HepG2 (cell line): ENCODE data around the gene PEF1. TPM values are rescaled to one million over a fixed set of nuclear protein-coding genes. Genes with fewer than 3 reads are reported as not detected.
A peak's percentile ranks its signal among the peaks of the same experiment; 100 is the strongest.

Experiments used
- ATAC-seq: fragments of 200-7000 bp; cut with Tn5 transposase; 3 replicates; pipeline ENCODE4 v1.9.1; 2020; ENCODE audit warnings: mild to moderate bottlenecking, moderate library complexity
- BruUV-seq: library from RNA; stranded (reverse); fragments of 400-500 nt; replicated peaks from 2 replicates; lab custom pipeline; 2021; lab: Mats Ljungman, UMichigan
- CTCF ChIA-PET: fragments of 300-600 bp; formaldehyde crosslinking; extraction: SDS; loops from one replicate; lab custom pipeline; 2021; ENCODE audit warnings: low total read pairs, inconsistent platforms, low intra/inter-chr PET ratio; lab: Yijun Ruan, JAX
- POLR2A ChIA-PET: fragments of 350-600 bp; sonication (Branson Sonifier 250); formaldehyde crosslinking; loops from one replicate; lab custom pipeline; 2020; ENCODE audit warnings: antibody characterized with exemption, inconsistent platforms; lab: Yijun Ruan, JAX
- DNase-seq: peaks from one replicate; pipeline ENCODE4 v3.0.0-alpha.2; 2015; ENCODE audit warnings: low spot score
- FAIRE-seq: peaks from 3 replicates; lab custom pipeline; 2011; peaks lifted over from hg19 to GRCh38; lab: Jason Lieb, UNC
- H2AFZ ChIP-seq: one replicate; pipeline ENCODE4 v1.6.1; 2011; ENCODE audit warnings: low read length, inconsistent platforms
- H3K27ac ChIP-seq: fragments of 300-600 bp; 3 replicates; pipeline ENCODE4 v1.8.0; 2011; ENCODE audit warnings: mixed run types, mild to moderate bottlenecking, mixed read lengths, low read length, inconsistent platforms; ENCODE audit not compliant: insufficient read depth; ENCODE audit errors: extremely low read length
- H3K27me3 ChIP-seq, 2 experiments: fragments of 200-600 bp in 1 of 2; 2 replicates in 1 of 2; 3 replicates in 1 of 2; pipeline versions ENCODE4 v1.6.0 to v1.8.0; 2011; ENCODE audit warnings: low read length in 2 of 2, mild to moderate bottlenecking in 2 of 2, moderate library complexity in 2 of 2, inconsistent platforms in 1 of 2; ENCODE audit not compliant: insufficient read depth in 2 of 2, control insufficient read depth in 1 of 2
- H3K36me3 ChIP-seq, 2 experiments: fragments of 200-600 bp in 1 of 2; replicated peaks in 1 of 2; 2 replicates in 1 of 2; 3 replicates in 1 of 2; pipeline versions ENCODE4 v1.5.1 to v1.8.0; 2011; ENCODE audit warnings: low read length in 2 of 2, inconsistent platforms in 1 of 2; ENCODE audit not compliant: insufficient read depth in 2 of 2, control insufficient read depth in 1 of 2
- H3K4me1 ChIP-seq: 2 replicates; pipeline ENCODE4 v1.5.1; 2012; ENCODE audit warnings: low read length, inconsistent platforms; ENCODE audit not compliant: insufficient read depth
- H3K4me2 ChIP-seq: 2 replicates; pipeline ENCODE4 v1.6.0; 2011; ENCODE audit warnings: low read depth, low read length, inconsistent platforms
- H3K4me3 ChIP-seq, 3 experiments: fragments of 200-600 bp in 1 of 3; sonication (generic), shearing (Covaris generic) in 1 of 3; replicated peaks in 1 of 3; 2 replicates each; pipeline ENCODE4 v1.5.1; 2011 to 2016; ENCODE audit warnings: low read length in 3 of 3, inconsistent platforms in 2 of 3, low read depth in 2 of 3, mild to moderate bottlenecking in 2 of 3, control low read depth in 1 of 3, mixed read lengths in 1 of 3; ENCODE audit not compliant: insufficient read depth in 1 of 3
- H3K79me2 ChIP-seq: one replicate; pipeline ENCODE4 v1.6.1; 2011; ENCODE audit warnings: low read length, inconsistent platforms; ENCODE audit not compliant: insufficient read depth
- H3K9ac ChIP-seq: 2 replicates; pipeline ENCODE4 v1.6.0; 2011; ENCODE audit warnings: mild to moderate bottlenecking, low read depth, low read length, inconsistent platforms; ENCODE audit not compliant: insufficient read depth
- H3K9me3 ChIP-seq: 2 replicates; pipeline ENCODE4 v1.5.1; 2012; ENCODE audit warnings: mild to moderate bottlenecking, low read length
- H4K20me1 ChIP-seq: 2 replicates; pipeline ENCODE4 v1.6.0; 2011; ENCODE audit warnings: inconsistent platforms, mild to moderate bottlenecking, low read length, moderate library complexity; ENCODE audit not compliant: insufficient read depth
- JUNB ChIP-seq: sonication (generic); formaldehyde crosslinking; IDR thresholded peaks from 2 replicates; pipeline ENCODE4 v1.8.0; 2022; ENCODE audit warnings: missing genetic modification reagents, mild to moderate bottlenecking, borderline replicate concordance
- SOX13 ChIP-seq, 3 experiments: fragments of 450-650 bp in 1 of 3; sonication (generic) in 1 of 3; formaldehyde crosslinking in 1 of 3; IDR thresholded peaks in 2 of 3; conservative IDR thresholded peaks in 1 of 3; 2 replicates each; pipeline versions ENCODE4 v1.5.0 to v1.6.1; 2016 to 2020; ENCODE audit warnings: antibody characterized with exemption in 1 of 3, mild to moderate bottlenecking in 1 of 3, missing compliant biosample characterization in 1 of 3, missing genetic modification reagents in 1 of 3, moderate library complexity in 1 of 3
- ZNF274 ChIP-seq: sonication (generic); formaldehyde crosslinking; IDR thresholded peaks from 2 replicates; pipeline ENCODE4 v1.5.1; 2020; ENCODE audit warnings: mild to moderate bottlenecking, missing genetic modification reagents
- ZNF672 ChIP-seq: sonication (generic); formaldehyde crosslinking; IDR thresholded peaks from 2 replicates; pipeline ENCODE4 v1.8.1; 2022; ENCODE audit warnings: missing genetic modification reagents
- ZNF710 ChIP-seq: sonication (generic); formaldehyde crosslinking; IDR thresholded peaks from 2 replicates; pipeline ENCODE4 v1.5.0; 2020; ENCODE audit warnings: mild to moderate bottlenecking, missing genetic modification reagents, borderline replicate concordance
- ZNF747 ChIP-seq: sonication (generic); formaldehyde crosslinking; IDR thresholded peaks from 2 replicates; pipeline ENCODE4 v1.8.1; 2023; ENCODE audit warnings: missing genetic modification reagents, mild to moderate bottlenecking, borderline replicate concordance
- WGBS: methylation state at CpG from one replicate; pipeline ENCODE4 v1.1.6; 2017; ENCODE audit warnings: low lambda C conversion rate; 5-methylcytosine and 5-hydroxymethylcytosine counted together
- in situ Hi-C: cut with HindIII; loops from 2 replicates; pipeline ENCODE4 v1.10.0; 2017; ENCODE audit warnings: low pct_unique_long_range_greater_than_20kb; ENCODE audit not compliant: extremely low pct_ligation_motif_present
- intact Hi-C: fragments of 100-400 bp; cut with micrococcal nuclease; formaldehyde crosslinking; loops from one replicate; pipeline ENCODE4 v1.10.0; 2022; ENCODE audit not compliant: unreplicated experiment
- polyA plus RNA-seq, 8 experiments: library from polyadenylated mRNA; depleted of rRNA in 3 of 8; stranded (reverse) in 7 of 8; unstranded in 1 of 8; fragments of >200 nt; fragmentation: Illumina TruSeq in 4 of 8; extraction: Trizol in 4 of 8; gene quantifications; 2 replicates each; pipeline versions ENCODE4 v1.2.1 to v1.2.3, GENCODE V29; 2011 to 2016; ENCODE audit warnings: low read depth in 4 of 8, missing spikeins in 1 of 8, mixed read lengths in 1 of 8; ENCODE audit not compliant: insufficient read depth in 1 of 8
- total RNA-seq, 5 experiments: library from RNA; depleted of rRNA; stranded (reverse); fragments of >200 nt; fragmentation: Illumina TruSeq; extraction: Trizol; gene quantifications; 2 replicates each; pipeline ENCODE4 v1.2.3, GENCODE V29; 2016; ENCODE audit warnings: low read depth in 1 of 5

PEF1 gene
- total and polyA plus RNA-seq, 2 of the 13 experiments (the other 11 are each of a cell fraction or from before 2014, with no cell fraction given): 57.1 to 57.8 TPM

GRCh38 chr1:31642366-31642765 is 2.3 kb downstream of the PEF1 start:
- 90% methylated on average over 4 of the region's 4 CpGs for WGBS
- Histone ChIP-seq H3K27me3 (no peaks in the 10 kb centered on the region; a peak in 1 of 5 replicates), H3K79me2 (peaks cover 60% of the 10 kb centered on the region), H2AFZ (no peak overlapping the region), H3K27ac (no peak overlapping the region), H4K20me1 (peaks cover 4% of the 10 kb centered on the region), H3K9ac (no peak overlapping the region), H3K9me3 (no peaks in the 10 kb centered on the region), H3K4me2 (no peak overlapping the region), H3K4me3 (no peak overlapping the region), H3K4me1 (peaks cover 56% of the 10 kb centered on the region), H3K36me3 (peaks cover 2 to 4% of the 10 kb centered on the region in 2 experiments; a peak in 1 of 5 replicates)
- intact Hi-C loops: no loop called here
- in situ Hi-C loops: no loop called here
- ChIA-PET POLR2A (no interaction called here), CTCF (no interaction called here)
- TF ChIP-seq ZNF672 (CRISPR knock-in tag) (no peak), ZNF710 (CRISPR knock-in tag) (no peak), ZNF747 (CRISPR knock-in tag) (no peak), SOX13 (IDR thresholded peaks at IDR 0.05) (no peak), SOX13 (CRISPR knock-in tag; conservative IDR thresholded peaks at IDR 0.05 in 1 of 2, IDR thresholded peaks at IDR 0.05 in 1 of 2) (peak in 1 of 2 experiments; percentile 52; a peak in 2 of 4 replicates)
- no peak for DNase-seq
- no TSS peak for BruUV-seq
- FAIRE-seq: no peak
- ATAC-seq: no peak

- Histone ChIP-seq H3K4me2 (no peak overlapping the region), H2AFZ (no peak overlapping the region), H3K9ac (no peak overlapping the region), H3K4me1 (peaks cover 42% of the 10 kb centered on the region), H4K20me1 (peaks cover 4% of the 10 kb centered on the region), H3K36me3 (peaks cover 2 to 4% of the 10 kb centered on the region in 2 experiments; a peak in 1 of 5 replicates), H3K27me3 (no peaks in the 10 kb centered on the region; a peak in 1 of 5 replicates), H3K79me2 (peaks cover 71% of the 10 kb centered on the region), H3K9me3 (no peaks in the 10 kb centered on the region), H3K27ac (no peak overlapping the region), H3K4me3 (no peak overlapping the region)
- CTCF ChIA-PET: no interaction called here
- FAIRE-seq (no peak), DNase-seq (no peak), ATAC-seq (no peak)
- intact Hi-C loops: no loop called here
- WGBS: 98% methylated on average over 4 of the region's 4 CpGs
- BruUV-seq: no TSS peak
- POLR2A ChIA-PET: no interaction called here
- no peak for TF ChIP-seq ZNF274 (CRISPR knock-in tag)
- TF ChIP-seq JUNB: 0 out of 2 replicates have a peak, but pooled peaks have one; percentile 18
- in situ Hi-C loops: no loop called here
Observed at GRCh38 chr1:31640964-31641363, 3.7 kb downstream of the PEF1 start.
